HG02571 (cell line): ENCODE measurements around the gene DBF4B.
"Not testable (repeated sequence)": the region's sequence is repeated elsewhere in the genome, so short reads cannot be mapped to it uniquely, and the experiment has no call there.

Experiments
- ATAC-seq: cut with Tn5 transposase; IDR thresholded peaks from one replicate; pipeline ENCODE4 v1.9.1; 2021; ENCODE audit warnings: mild to moderate bottlenecking, moderate library complexity; ENCODE audit not compliant: unreplicated experiment

DBF4B gene

GRCh38 chr17:44733753-44734152 is 25.3 kb downstream of the DBF4B start:
- ATAC-seq, result no peak

GRCh38 chr17:44734272-44734671 is 25.8 kb downstream of the DBF4B start:
- ATAC-seq, result no peak

- ATAC-seq, result no peak
Measured at GRCh38 chr17:44736551-44737240, 28.2 kb downstream of the DBF4B start.

GRCh38 chr17:44738214-44738906 is 29.9 kb downstream of the DBF4B start:
- ATAC-seq, result no peak

GRCh38 chr17:44741316-44741715 is 32.9 kb downstream of the DBF4B start:
- ATAC-seq, result no peak

GRCh38 chr17:44745301-44745700 is 36.8 kb downstream of the DBF4B start:
- ATAC-seq, result no peak

- not testable (repeated sequence) for ATAC-seq
Measured at GRCh38 chr17:44745738-44746137, 37.3 kb downstream of the DBF4B start.

- no peak for ATAC-seq
Measured at GRCh38 chr17:44747566-44747965, 39.1 kb downstream of the DBF4B start.

GRCh38 chr17:44749076-44749979 is 40.9 kb downstream of the DBF4B start:
- no peak for ATAC-seq

- no peak for ATAC-seq
Measured at GRCh38 chr17:44749980-44750318, 41.5 kb downstream of the DBF4B start.

GRCh38 chr17:44751331-44751730 is 42.9 kb downstream of the DBF4B start:
- no peak for ATAC-seq

- ATAC-seq, result no peak
Measured at GRCh38 chr17:44751806-44752205, 43.3 kb downstream of the DBF4B start.

GRCh38 chr17:44752953-44753861 is 44.7 kb downstream of the DBF4B start:
- ATAC-seq, result no peak

- ATAC-seq, result no peak
Measured at GRCh38 chr17:44754276-44754675, 45.8 kb downstream of the DBF4B start.

GRCh38 chr17:44755180-44755579 is 46.7 kb downstream of the DBF4B start:
- ATAC-seq, result not testable (repeated sequence)

GRCh38 chr17:44757045-44757917 is 48.8 kb downstream of the DBF4B start:
- no peak for ATAC-seq

- no peak for ATAC-seq
Measured at GRCh38 chr17:44757918-44758413, 49.5 kb downstream of the DBF4B start.

GRCh38 chr17:44758414-44759085 is 50.1 kb downstream of the DBF4B start, which contains the start of gene ADAM11:
Gene ADAM11, plus strand, starts transcription at chr17:44758988. Its CDS starts 212 bp downstream, at chr17:44759200.
- no peak for ATAC-seq
